ENCODE data around the gene GLYATL1.
A peak's percentile ranks its signal among the peaks of the same experiment; 100 is the strongest.

Gene GLYATL1

GRCh38 chr11:58939277-58939676, at the start of gene GLYATL1:
Gene GLYATL1 (plus strand): TSS chr11:58939488. CDS start chr11:58947088, 7,600 bp downstream.
- DNase-seq (ENCODE audit: low spot score): no peak

- no peak for DNase-seq (ENCODE audit: low spot score)
These were observed 45.4 kb upstream of the GLYATL1 start for GRCh38 chr11:58893899-58894298.

DNA sequence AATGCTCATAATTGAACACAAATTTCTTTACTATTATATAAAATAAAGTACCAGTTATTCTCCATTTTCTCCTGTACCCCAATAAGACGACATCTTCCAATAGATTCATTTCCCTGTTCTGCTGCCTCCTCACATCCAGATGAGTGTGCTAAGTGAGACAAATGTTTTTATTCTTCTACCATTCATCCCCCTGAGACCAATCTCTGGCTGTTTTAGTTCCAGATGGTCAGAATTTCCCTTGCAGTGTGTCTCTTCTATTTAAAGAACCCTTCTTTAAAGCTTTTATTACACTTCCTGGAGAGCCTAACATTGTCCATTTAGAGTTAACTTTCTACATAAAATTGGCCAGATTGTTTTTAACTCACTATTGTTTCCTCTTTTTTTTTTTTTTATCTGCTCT, 41.2 kb upstream of the GLYATL1 start:
- no peak for DNase-seq (ENCODE audit: low spot score)

GRCh38 chr11:58900479-58901420, 38.5 kb upstream of the GLYATL1 start:
- DNase-seq (ENCODE audit: low spot score): peak; percentile 60

GRCh38 chr11:58902881-58903280, 36.4 kb upstream of the GLYATL1 start:
- DNase-seq (ENCODE audit: low spot score): no peak

DNA sequence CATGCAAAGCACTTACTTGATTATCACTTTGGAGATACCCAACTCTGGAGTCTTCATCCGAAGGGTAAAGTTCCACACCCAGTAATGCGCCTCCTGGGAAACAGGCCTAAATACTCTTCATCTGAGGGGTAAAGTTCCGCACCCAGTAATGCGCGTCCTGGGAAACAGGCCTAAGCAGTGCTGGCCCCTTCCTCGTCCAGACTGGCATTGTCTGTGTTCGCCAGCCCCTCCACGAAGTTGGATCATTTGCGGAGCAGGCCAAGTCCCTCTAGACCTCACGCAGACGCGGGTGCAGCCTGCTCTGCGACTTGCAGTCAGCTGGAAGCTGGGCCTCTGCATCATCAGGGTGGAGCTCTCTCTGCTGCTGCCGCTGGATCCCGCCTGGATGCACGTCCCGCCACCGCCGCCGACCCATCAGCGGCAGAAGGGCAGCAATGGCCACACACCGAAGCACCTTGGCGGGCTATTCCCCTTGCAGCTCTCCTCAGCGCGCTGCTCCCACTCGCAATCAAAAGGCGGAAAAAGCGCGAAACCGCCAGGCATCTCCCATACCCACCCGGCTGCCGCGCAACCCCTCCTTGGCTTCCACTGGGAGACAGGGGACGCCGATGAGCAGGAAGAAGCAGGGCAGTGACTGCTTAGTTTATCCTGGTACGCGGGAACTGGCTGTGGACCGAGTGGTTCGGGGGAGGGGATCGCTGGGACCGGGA, 34.1 kb upstream of the GLYATL1 start:
- DNase-seq (ENCODE audit: low spot score): no peak

GRCh38 chr11:58905721-58906547, 33.4 kb upstream of the GLYATL1 start:
- peak; percentile 76 for DNase-seq (ENCODE audit: low spot score)

DNA sequence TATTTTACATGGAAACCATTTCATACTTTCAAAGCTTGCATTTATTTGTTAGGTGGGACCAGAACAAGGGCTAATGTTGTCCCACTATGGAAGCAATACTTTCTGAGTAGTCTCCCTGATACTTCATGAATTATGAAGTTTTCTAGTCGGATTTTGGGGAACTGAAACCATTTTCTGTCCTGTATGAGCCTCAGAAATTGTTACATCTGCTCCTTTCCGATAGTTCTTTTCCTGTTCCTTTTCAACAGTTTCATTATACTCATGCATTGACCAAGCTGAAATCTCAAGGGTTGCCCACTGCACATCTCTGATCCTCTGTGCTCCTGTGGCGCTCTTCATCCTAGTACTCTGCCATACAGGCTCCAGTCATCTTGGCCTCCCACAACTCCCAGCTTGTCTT, 31.5 kb upstream of the GLYATL1 start:
- DNase-seq (ENCODE audit: low spot score): no peak

DNA sequence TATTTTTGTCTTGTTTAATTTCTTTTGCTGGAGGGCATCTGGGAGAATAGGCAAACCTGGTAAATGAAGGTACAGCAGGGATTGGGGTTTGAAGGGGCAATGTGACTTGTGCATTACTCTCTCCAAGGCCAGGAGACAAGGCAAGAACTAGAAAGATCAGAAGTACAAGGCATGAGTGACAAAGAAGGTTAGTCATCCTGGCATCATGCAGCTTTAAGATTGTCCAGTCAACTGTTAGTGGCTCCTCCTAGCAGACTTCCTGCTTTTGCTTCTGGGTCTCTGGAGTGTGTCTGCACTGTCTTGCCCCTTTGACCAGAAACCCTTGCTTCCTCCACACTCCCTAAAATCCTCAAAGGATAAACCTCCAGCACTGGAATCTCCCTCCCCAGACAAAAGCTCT, 27.2 kb upstream of the GLYATL1 start:
- no peak for DNase-seq (ENCODE audit: low spot score)

DNA sequence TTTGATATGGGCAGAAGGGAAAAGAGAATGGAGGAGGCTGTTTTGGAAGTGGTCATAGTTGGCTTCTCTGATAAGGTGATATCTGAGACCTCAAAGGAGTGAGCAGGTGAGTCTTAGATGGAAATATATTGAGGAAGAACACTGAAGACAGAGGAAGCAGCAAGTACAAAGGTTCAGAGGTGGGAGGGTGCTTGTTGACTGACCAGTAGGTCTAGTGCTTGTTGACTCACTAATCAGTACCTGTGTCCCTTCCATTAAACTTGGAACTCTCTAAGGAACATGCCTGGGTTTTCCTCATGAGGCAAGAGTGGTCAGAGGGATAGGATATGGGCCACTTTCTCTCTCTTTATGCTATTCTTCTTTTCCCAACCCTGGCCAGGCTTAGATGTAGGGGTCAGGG, 25.6 kb upstream of the GLYATL1 start:
- no peak for DNase-seq (ENCODE audit: low spot score)

DNA sequence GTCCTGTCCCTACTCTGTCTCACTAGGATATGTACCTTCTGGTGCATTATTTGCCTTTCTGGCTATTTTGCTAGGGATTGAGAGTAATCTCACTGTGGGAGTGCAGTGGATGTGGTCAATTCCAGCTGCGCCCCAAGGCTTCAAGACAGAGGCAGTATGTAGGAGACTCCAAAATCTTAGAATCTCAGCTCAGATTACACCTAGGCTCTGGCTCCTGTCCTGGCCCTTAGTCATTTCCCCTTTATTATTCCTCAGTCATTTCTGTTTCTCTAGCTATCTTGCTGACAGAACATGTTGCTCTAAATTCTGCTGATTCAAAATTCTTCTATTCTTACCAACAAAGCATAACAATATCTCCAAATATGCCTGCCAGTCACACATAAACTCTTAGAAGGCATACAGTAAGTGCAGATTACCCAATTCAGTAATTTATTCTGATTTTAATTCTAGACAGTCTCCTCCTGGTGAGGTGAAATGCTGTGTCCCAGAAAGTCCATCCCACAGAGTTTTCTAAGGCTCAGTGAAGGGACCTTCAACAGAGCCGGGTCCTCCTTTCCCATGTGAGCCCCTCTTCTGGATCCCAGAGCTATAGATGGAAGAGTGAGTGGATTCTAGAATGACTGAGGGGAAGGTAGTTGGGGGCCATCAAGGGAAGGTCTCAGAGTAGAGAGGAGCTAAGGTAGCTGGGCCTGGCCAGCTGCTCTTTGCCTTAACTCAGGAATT, 24.3 kb upstream of the GLYATL1 start:
- DNase-seq (ENCODE audit: low spot score): no peak

- no peak for DNase-seq (ENCODE audit: low spot score)
These were observed 22.7 kb upstream of the GLYATL1 start for GRCh38 chr11:58916637-58917036.

GRCh38 chr11:58917159-58917783, 22.0 kb upstream of the GLYATL1 start:
- DNase-seq (ENCODE audit: low spot score): no peak

DNA sequence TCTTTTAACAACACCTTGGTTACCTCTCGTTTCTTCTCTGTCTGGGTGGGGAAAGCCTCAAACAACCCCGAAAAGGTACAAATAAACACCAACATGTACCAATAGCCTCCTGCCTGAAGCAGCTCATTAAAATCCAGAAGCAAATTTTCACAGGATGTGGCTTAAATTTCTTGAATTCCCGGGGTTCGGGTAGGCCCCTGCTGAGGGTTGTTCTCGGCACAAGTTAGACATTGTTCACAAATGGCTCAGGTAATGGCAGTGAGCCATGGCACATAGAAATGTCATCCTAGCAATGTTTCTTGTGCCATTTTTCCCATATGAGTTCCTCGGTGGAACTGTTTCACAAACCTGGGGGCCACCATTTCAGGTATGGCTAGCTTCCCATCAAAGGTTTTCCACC, 19.7 kb upstream of the GLYATL1 start:
- DNase-seq (ENCODE audit: low spot score): no peak

DNA sequence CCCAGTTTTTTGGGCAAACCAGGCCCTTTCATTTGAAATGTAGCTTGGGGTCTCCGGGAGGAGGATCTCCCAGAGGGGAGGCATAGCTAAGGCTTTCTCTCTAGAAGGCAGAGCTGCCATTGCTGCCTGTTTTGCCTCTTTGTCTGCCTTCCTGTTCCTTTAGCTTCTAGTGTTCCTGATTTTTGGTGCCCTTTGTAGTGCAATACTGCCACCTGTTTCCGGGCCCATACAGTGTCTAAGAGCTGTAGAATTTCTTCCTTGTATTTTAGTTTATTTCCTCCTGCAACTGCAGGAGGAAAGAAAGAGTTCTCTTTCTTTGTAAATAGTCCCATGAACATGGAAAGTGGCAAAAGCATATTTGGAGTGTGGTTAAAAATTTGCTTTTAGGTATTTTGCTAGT, 19.3 kb upstream of the GLYATL1 start:
- DNase-seq (ENCODE audit: low spot score): no peak

GRCh38 chr11:58921778-58922390, 17.4 kb upstream of the GLYATL1 start:
- no peak for DNase-seq (ENCODE audit: low spot score)

DNA sequence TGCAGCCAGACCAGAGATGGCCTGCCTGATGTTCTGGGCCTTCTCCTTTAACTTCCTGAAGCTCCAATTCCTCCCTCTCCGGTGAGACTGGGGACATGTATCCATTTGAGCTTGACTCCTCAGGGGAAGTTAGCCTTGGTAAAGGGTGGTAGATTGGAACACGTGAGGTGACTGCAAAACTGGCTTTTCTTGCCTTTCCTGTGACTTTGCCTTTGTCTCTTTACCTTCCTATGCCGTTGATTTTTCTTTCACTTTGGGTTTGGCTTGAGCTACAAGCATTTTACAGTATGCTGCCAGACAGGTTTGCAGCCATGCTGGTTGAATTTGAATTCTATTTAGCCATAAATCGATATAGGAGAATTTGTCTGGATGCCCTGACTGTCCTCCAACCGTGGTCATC, 16.8 kb upstream of the GLYATL1 start:
- DNase-seq (ENCODE audit: low spot score): no peak

- no peak for DNase-seq (ENCODE audit: low spot score)
These were observed 15.9 kb upstream of the GLYATL1 start for GRCh38 chr11:58923300-58923788.

DNA sequence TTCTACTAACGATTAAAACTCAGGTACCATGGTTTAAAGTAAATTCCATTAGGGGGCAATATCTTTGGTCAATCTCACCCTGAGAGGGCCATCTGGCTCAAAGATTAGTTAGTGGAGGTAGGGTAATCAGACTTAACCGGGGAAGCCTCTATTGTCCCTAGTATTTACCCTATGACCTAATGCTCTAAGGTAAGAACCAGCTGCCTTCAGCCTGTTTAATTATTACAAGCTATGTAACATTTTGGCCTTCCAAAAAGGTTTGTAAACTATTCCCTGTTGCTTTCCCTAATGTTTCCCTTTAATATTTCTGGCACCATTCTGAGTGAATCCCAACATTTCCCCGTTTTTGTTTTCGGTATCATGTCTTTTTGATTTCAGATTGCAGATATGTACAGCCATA, 15.1 kb upstream of the GLYATL1 start:
- no peak for DNase-seq (ENCODE audit: low spot score)

- no peak for DNase-seq (ENCODE audit: low spot score)
These were observed 13.0 kb upstream of the GLYATL1 start for GRCh38 chr11:58926251-58926650.

DNA sequence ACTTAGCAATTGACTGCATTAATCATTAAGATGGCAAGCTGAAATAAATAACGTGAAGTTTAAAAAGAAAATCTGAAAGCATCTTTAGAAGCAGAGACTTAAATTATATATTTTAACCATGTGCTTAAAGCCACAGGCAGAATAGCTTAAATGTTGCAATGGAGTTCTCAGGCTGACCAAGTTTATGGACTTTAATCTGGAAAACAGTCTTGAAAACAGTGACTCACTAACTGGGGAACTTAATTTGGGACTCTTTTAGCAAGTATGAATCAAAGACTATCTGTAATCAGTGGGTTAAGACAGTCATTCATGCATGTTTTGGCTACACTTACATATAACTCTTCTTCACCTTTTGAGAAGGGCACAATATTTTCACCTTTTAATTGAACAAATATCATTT, 12.6 kb upstream of the GLYATL1 start:
- DNase-seq (ENCODE audit: low spot score): no peak
